OCI-LY7 (cell line): Measurements from ENCODE around the gene TK1. TPM values are rescaled to one million over a fixed set of nuclear protein-coding genes. Genes with fewer than 3 reads are reported as not detected.

ENCODE experiments used
- BruUV-seq: library from RNA; stranded (reverse); fragments of 400-500 nt; replicated peaks from 2 replicates; lab custom pipeline; 2021; lab: Mats Ljungman, UMichigan
- CTCF ChIA-PET: fragments of 300-600 bp; sonication (Branson Sonifier 250); formaldehyde crosslinking; loops from one replicate; lab custom pipeline; 2022; ENCODE audit warnings: antibody characterized with exemption; ENCODE audit not compliant: unreplicated experiment; lab: Charles Lee
- POLR2A ChIA-PET: fragments of 300-600 bp; sonication (Branson Sonifier 250); formaldehyde crosslinking; loops from one replicate; lab custom pipeline; 2022; ENCODE audit warnings: antibody characterized with exemption; lab: Charles Lee
- DNase-seq: peaks from one replicate; pipeline ENCODE4 v3.0.0-alpha.2; 2015; ENCODE audit warnings: low spot score
- H2AFZ ChIP-seq: fragments of 200-600 bp; sonication (generic), shearing (Covaris generic); 2 replicates; pipeline ENCODE4 v1.6.1; 2014; ENCODE audit warnings: mild to moderate bottlenecking, antibody characterized with exemption, low read length, moderate library complexity
- H3K27ac ChIP-seq: fragments of 200-600 bp; sonication (generic); 2 replicates; pipeline ENCODE4 v1.5.1; 2014; ENCODE audit warnings: mixed run types, low read depth, mild to moderate bottlenecking, moderate library complexity, low read length, inconsistent platforms; ENCODE audit not compliant: poor library complexity, severe bottlenecking
- H3K36me3 ChIP-seq: fragments of 200-600 bp; sonication (generic); 2 replicates; pipeline ENCODE4 v1.6.1; 2014; ENCODE audit warnings: mild to moderate bottlenecking, antibody characterized with exemption, low read length, moderate library complexity, mixed read lengths; ENCODE audit not compliant: insufficient read depth
- H3K4me1 ChIP-seq: fragments of 200-600 bp; sonication (generic); 2 replicates; pipeline ENCODE4 v1.5.1; 2014; ENCODE audit warnings: mild to moderate bottlenecking, low read length; ENCODE audit not compliant: insufficient read depth, poor library complexity, severe bottlenecking
- H3K4me2 ChIP-seq: fragments of 200-600 bp; sonication (generic); 2 replicates; pipeline ENCODE4 v1.6.1; 2014; ENCODE audit warnings: mild to moderate bottlenecking, low read length
- H3K4me3 ChIP-seq: fragments of 200-600 bp; sonication (generic); 2 replicates; pipeline ENCODE4 v1.5.1; 2014; ENCODE audit warnings: mild to moderate bottlenecking, low read depth, low read length; ENCODE audit not compliant: poor library complexity, severe bottlenecking
- H3K79me2 ChIP-seq: fragments of 200-600 bp; sonication (generic); 2 replicates; pipeline ENCODE4 v1.6.1; 2016; ENCODE audit warnings: low read depth, mild to moderate bottlenecking, low read length, moderate library complexity, mixed read lengths; ENCODE audit not compliant: insufficient read depth
- H3K9me2 ChIP-seq: fragments of 200-600 bp; sonication (generic); 2 replicates; pipeline ENCODE4 v1.6.1; 2016; ENCODE audit warnings: mild to moderate bottlenecking, low read length, mixed read lengths; ENCODE audit not compliant: insufficient read depth
- H3K9me3 ChIP-seq: fragments of 200-600 bp; sonication (generic); 2 replicates; pipeline ENCODE4 v1.6.1; 2014; ENCODE audit warnings: mild to moderate bottlenecking, mixed run types, low read length, mixed read lengths
- H4K20me1 ChIP-seq: fragments of 200-600 bp; sonication (generic); 2 replicates; pipeline ENCODE4 v1.6.1; 2014; ENCODE audit warnings: mild to moderate bottlenecking, antibody characterized with exemption, low read length, moderate library complexity, mixed read lengths; ENCODE audit not compliant: insufficient read depth
- CTCF ChIP-seq: fragments of 200-600 bp; sonication (generic); conservative IDR thresholded peaks from 2 replicates; pipeline ENCODE4 v1.5.1; 2014; ENCODE audit warnings: mild to moderate bottlenecking, antibody characterized with exemption, low read length, moderate library complexity, mixed read lengths
- EZH2phosphoT487 ChIP-seq: fragments of 200-600 bp; sonication (generic); IDR thresholded peaks from 2 replicates; pipeline ENCODE4 v1.6.1; 2018; ENCODE audit warnings: low read depth, borderline replicate concordance, mild to moderate bottlenecking, mixed run types, antibody characterized with exemption, low read length, moderate library complexity, mixed read lengths
- intact Hi-C: fragments of 100-400 bp; cut with micrococcal nuclease; formaldehyde crosslinking; loops from one replicate; pipeline ENCODE4 v1.10.0; 2022; ENCODE audit not compliant: unreplicated experiment
- total RNA-seq, 2 experiments: library from RNA; depleted of rRNA in 1 of 2; stranded (reverse); fragments of >200 nt in 1 of 2; shearing (Covaris generic) in 1 of 2; gene quantifications; 2 replicates each; pipeline ENCODE4 v1.2.3, GENCODE V29; 2014 to 2022

The TK1 gene
- total RNA-seq, 2 experiments from 2014 or later, result 108 to 149 TPM

GRCh38 chr17:78135858-78136500 lies 50.9 kb downstream of the TK1 start:
- Histone ChIP-seq H2AFZ (no peak overlapping the region), H3K9me3 (no peaks in the 10 kb centered on the region), H3K27ac (no peak overlapping the region), H3K4me3 (no peak overlapping the region), H3K4me2 (no peak overlapping the region), H3K4me1 (peaks cover 43% of the 10 kb centered on the region), H3K36me3 (peaks cover 52% of the 10 kb centered on the region), H3K79me2 (peaks cover 5% of the 10 kb centered on the region; the same call in 1 of the 2 replicates), H3K9me2 (no peaks in the 10 kb centered on the region), H4K20me1 (0 out of 2 replicates have a peak, but pooled peaks cover 4% of the 10 kb centered on the region)
- TF ChIP-seq CTCF, result no peak
- no peak for TF ChIP-seq EZH2phosphoT487
- no peak for DNase-seq
- TSS peak; percentile 28 for BruUV-seq
- POLR2A ChIA-PET, result interaction anchor here (1.0 kb wide), 1 partner anchor 8 kb away, joined by 3 read pairs; no protein-coding TSS in a partner anchor
- intact Hi-C loops, result no loop called here
- CTCF ChIA-PET, result interaction anchor here (0.6 kb wide), 1 partner anchor 10 kb away, joined by 4 read pairs; no protein-coding TSS in a partner anchor

DNA sequence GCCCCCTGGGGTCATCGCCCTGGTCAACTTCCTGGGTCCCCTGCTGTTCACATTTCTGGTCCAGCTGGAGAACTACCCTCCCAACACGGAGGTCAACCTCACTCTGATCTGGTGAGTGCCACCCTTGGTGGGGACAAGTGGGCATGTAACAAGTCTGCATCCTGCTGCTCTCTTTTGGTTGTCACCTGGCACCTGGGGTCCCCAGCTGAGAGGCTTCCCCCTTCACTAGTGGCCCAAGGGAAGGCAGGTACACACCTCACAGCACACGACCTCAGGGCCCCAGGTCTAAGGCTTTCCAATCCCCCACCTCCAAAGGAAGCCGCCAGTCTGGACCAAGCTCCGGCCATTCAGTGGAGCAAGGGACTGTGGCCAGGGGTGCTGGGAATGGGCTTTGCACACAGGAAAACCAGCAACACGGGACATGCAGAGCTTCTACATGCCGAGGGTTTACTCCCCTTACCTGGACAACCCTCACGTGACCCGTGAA lies 51.9 kb downstream of the TK1 start:
- intact Hi-C loops, result loop anchor here (1.0 to 5.0 kb wide), 5 partner anchors 18 to 1648 kb away; no protein-coding TSS in a partner anchor
- Histone ChIP-seq H3K27ac (no peak overlapping the region), H3K36me3 (peaks cover 52% of the 10 kb centered on the region), H3K4me3 (no peak overlapping the region), H4K20me1 (0 out of 2 replicates have a peak, but pooled peaks cover 4% of the 10 kb centered on the region), H3K9me3 (no peaks in the 10 kb centered on the region), H3K4me1 (peaks cover 49% of the 10 kb centered on the region), H3K79me2 (peaks cover 8% of the 10 kb centered on the region; the same call in 1 of the 2 replicates), H2AFZ (no peak overlapping the region), H3K4me2 (no peak overlapping the region), H3K9me2 (no peaks in the 10 kb centered on the region)
- TF ChIP-seq EZH2phosphoT487, result no peak
- TF ChIP-seq CTCF, result no peak
- BruUV-seq, result no TSS peak
- DNase-seq, result no peak
- POLR2A ChIA-PET, result interaction anchor here (1.0 kb wide), 1 partner anchor 9 kb away, joined by 3 read pairs; no protein-coding TSS in a partner anchor
- CTCF ChIA-PET, result interaction anchor here (0.6 kb wide), 1 partner anchor 19 kb away, joined by 4 read pairs; no protein-coding TSS in a partner anchor
